ENCODE data around the gene ASMT. TPM values are rescaled to one million over a fixed set of nuclear protein-coding genes. Genes with fewer than 3 reads are reported as not detected.
"Not testable (repeated sequence)": the region's sequence is repeated elsewhere in the genome, so short reads cannot be mapped to it uniquely, and the experiment has no call there.

Gene ASMT
- total RNA-seq, 4 donors from 2014 or later, result not detected

DNA sequence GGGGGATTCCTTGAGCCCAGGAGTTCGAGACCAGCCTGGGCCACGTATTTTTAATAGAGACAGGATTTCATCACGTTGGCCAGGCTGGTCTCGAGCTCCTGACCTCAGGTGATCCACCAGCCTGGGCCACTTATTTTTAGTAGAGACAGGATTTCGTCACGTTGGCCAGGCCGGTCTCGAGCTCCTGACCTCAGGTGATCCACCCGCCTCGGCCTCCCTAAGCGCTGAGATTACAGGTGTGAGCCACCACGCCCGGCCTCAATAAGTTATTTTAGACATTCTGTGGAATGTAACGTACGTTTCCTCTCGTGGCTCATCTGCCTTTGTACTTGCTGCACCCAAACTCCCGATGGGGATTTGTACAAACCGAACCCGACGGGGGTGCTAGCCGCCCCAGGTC is 8.8 kb downstream of the ASMT start:
- in situ Hi-C loops (cut with MboI; ENCODE audit: low pct_ligation_motif_present in 1 of 4, low pct_unique_long_range_greater_than_20kb in 1 of 4, low sequenced_read_pairs in 3 of 4), result no loop called here
- H3K27ac ChIP-seq, result no peak overlapping the region
- TF ChIP-seq POLR2A (IDR thresholded peaks at IDR 0.05) (no peak), POLR2AphosphoS5 (IDR thresholded peaks at IDR 0.05) (no peak), EP300 (IDR thresholded peaks at IDR 0.05; ENCODE audit: low read depth) (no peak)
- TF ChIP-seq, protein P1, sequence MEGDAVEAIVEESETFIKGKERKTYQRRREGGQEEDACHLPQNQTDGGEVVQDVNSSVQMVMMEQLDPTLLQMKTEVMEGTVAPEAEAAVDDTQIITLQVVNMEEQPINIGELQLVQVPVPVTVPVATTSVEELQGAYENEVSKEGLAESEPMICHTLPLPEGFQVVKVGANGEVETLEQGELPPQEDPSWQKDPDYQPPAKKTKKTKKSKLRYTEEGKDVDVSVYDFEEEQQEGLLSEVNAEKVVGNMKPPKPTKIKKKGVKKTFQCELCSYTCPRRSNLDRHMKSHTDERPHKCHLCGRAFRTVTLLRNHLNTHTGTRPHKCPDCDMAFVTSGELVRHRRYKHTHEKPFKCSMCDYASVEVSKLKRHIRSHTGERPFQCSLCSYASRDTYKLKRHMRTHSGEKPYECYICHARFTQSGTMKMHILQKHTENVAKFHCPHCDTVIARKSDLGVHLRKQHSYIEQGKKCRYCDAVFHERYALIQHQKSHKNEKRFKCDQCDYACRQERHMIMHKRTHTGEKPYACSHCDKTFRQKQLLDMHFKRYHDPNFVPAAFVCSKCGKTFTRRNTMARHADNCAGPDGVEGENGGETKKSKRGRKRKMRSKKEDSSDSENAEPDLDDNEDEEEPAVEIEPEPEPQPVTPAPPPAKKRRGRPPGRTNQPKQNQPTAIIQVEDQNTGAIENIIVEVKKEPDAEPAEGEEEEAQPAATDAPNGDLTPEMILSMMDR (IDR thresholded peaks at IDR 0.05), result no peak
- H3K4me1 ChIP-seq, result peaks cover 0 to 2% (median 0%) of the 10 kb centered on the region in 4 donors
- no peak overlapping the region for H3K4me3 ChIP-seq
- H3K27me3 ChIP-seq, result no peaks in the 10 kb centered on the region
- DNase-seq, result no peak
- WGBS, 2 donors (ENCODE audit: low coverage in 1 of 2), result 73 to 87% methylated on average over 3 to 21 of the region's 21 CpGs
- intact Hi-C loops (cut with DNase I; ENCODE audit: low total_unique reads), result no loop called here
- no peaks in the 10 kb centered on the region for H3K9me3 ChIP-seq
- H3K36me3 ChIP-seq, result no peaks in the 10 kb centered on the region

DNA sequence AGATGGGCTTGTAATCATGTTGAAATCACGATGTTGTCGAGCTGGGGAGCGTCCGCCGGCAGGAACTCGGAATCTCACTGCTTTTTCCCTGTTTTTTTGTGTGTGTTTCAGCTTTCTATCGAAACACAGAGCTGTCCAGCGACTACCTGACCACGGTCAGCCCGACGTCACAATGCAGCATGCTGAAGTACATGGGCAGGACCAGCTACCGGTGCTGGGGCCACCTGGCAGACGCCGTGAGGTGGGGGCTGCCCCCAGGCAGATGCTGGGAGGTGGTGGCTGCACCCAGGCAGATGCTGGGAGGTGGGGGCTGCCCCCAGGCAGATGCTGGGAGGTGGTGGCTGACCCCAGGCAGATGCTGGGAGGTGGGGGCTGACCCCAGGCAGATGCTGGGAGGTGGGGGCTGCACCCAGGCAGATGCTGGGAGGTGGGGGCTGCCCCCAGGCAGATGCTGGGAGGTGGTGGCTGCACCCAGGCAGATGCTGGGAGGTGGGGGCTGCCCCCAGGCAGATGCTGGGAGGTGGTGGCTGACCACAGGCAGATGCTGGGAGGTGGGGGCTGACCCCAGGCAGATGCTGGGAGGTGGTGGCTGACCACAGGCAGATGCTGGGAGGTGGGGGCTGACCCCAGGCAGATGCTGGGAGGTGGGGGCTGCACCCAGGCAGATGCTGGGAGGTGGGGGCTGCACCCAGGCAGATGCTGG is 9.4 kb downstream of the ASMT start:
- H3K36me3 ChIP-seq; H3K4me1 ChIP-seq; in situ Hi-C loops (cut with MboI; ENCODE audit: low pct_ligation_motif_present in 1 of 4, low pct_unique_long_range_greater_than_20kb in 1 of 4, low sequenced_read_pairs in 3 of 4); H3K27me3 ChIP-seq; H3K27ac ChIP-seq; DNase-seq; intact Hi-C loops (cut with DNase I; ENCODE audit: low total_unique reads); H3K9me3 ChIP-seq; H3K4me3 ChIP-seq: not testable (repeated sequence)
- 88 to 92% methylated on average over 5 to 14 of the region's 14 CpGs for WGBS, 2 donors (ENCODE audit: low coverage in 1 of 2)

DNA sequence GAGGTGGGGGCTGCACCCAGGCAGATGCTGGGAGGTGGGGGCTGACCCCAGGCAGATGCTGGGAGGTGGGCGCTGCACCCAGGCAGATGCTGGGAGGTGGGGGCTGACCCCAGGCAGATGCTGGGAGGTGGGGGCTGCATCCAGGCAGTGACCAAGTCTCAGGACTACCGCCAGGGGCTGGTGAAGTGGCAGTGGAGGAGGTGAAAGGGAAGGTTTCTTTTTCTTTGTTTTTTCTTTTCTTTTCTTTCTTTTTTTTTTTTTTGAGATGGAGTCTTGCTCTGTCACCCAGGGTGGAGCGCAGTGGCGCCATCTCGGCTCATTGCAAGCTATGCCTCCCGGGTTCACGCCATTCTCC is 10.0 kb downstream of the ASMT start:
- H3K9me3 ChIP-seq; DNase-seq; H3K4me1 ChIP-seq; H3K4me3 ChIP-seq; H3K36me3 ChIP-seq; H3K27ac ChIP-seq; H3K27me3 ChIP-seq; intact Hi-C loops (cut with DNase I; ENCODE audit: low total_unique reads); in situ Hi-C loops (cut with MboI; ENCODE audit: low pct_ligation_motif_present in 1 of 4, low pct_unique_long_range_greater_than_20kb in 1 of 4, low sequenced_read_pairs in 3 of 4): not testable (repeated sequence)
- WGBS, 2 donors (ENCODE audit: low coverage in 1 of 2), result 89% methylated on average over 7 of the region's 7 CpGs; no CpG with 5 or more reads in 1 of the 2 donors

DNA sequence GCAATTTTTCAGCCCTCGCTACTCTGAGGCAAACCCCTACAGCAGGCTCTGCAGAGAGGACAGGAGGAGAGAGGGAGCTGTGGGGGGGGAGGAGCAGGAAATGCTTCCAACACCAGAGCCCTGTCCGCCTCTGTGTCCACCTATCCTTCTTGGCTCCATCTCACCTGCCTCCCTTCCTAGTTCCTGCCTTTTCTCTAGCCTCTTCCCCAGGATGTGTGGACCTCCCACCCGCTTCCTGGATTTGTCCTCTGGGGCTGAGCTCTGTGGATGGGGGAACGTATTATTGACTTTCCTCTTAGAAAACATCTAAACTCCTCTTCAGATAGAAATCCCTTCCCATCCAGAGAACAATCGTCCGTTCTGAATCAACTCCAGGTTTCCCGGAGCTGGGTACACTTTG is 14.4 kb downstream of the ASMT start:
- in situ Hi-C loops (cut with MboI; ENCODE audit: low pct_ligation_motif_present in 1 of 4, low pct_unique_long_range_greater_than_20kb in 1 of 4, low sequenced_read_pairs in 3 of 4), result no loop called here

DNA sequence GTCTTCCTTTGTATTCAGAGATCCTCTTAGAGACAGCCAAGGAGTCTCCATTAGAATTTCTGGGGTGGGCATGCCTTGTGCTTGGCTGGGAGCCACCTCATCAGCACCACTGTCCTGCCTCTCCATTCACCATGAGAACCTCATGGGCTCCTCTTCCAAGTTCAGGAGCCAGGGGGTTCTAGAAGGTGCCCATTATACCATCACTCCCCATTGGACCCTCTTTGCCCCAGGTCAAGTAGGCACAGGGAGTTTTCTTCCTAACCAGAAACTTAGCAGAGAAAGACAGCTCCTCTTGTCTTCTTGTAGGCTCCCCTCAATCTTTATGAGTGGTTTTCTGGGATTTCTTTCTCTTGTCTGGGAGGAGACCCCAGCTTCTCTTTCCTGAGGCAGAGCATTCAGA is 31.1 kb downstream of the ASMT start:
- intact Hi-C loops (cut with DNase I; ENCODE audit: low total_unique reads), result no loop called here

More for the DNA sequence above, 14.4 kb downstream of the ASMT start:
- Histone ChIP-seq H3K4me1 (no peaks in the 10 kb centered on the region), H3K9me3 (no peaks in the 10 kb centered on the region), H3K36me3 (no peaks in the 10 kb centered on the region), H3K27ac (no peak overlapping the region), H3K27me3 (no peaks in the 10 kb centered on the region), H3K4me3 (no peak overlapping the region)
- TF ChIP-seq POLR2AphosphoS5 (IDR thresholded peaks at IDR 0.05) (no peak), EP300 (IDR thresholded peaks at IDR 0.05; ENCODE audit: low read depth) (no peak), POLR2A (IDR thresholded peaks at IDR 0.05) (no peak)
- TF ChIP-seq, protein P1 (IDR thresholded peaks at IDR 0.05), result no peak
- 90% methylated on average over 7 of the region's 7 CpGs; no CpG with 5 or more reads in 1 of the 2 donors for WGBS, 2 donors (ENCODE audit: low coverage in 1 of 2)
- intact Hi-C loops (cut with DNase I; ENCODE audit: low total_unique reads), result no loop called here
- DNase-seq, result no peak

More for the DNA sequence above, 31.1 kb downstream of the ASMT start:
- Histone ChIP-seq H3K27ac (no peak overlapping the region), H3K9me3 (peaks cover 5 to 7% of the 10 kb centered on the region in 2 donors), H3K36me3 (no peaks in the 10 kb centered on the region), H3K4me1 (no peaks in the 10 kb centered on the region), H3K4me3 (no peak overlapping the region), H3K27me3 (no peaks in the 10 kb centered on the region)
- in situ Hi-C loops (cut with MboI; ENCODE audit: low pct_ligation_motif_present in 1 of 4, low pct_unique_long_range_greater_than_20kb in 1 of 4, low sequenced_read_pairs in 3 of 4), result no loop called here
- no peak for DNase-seq
- no peak for TF ChIP-seq POLR2AphosphoS5 (IDR thresholded peaks at IDR 0.05)
- TF ChIP-seq POLR2A (IDR thresholded peaks at IDR 0.05), result no peak
- TF ChIP-seq EP300 (IDR thresholded peaks at IDR 0.05; ENCODE audit: low read depth), result no peak
- TF ChIP-seq, protein P1 (IDR thresholded peaks at IDR 0.05), result no peak

All from transverse colon (tissue), 4 donors.